HG02973 (cell line): Measurements from ENCODE around the gene GSDME.
"Not testable (repeated sequence)": the region's sequence is repeated elsewhere in the genome, so short reads cannot be mapped to it uniquely, and the experiment has no call there.

Experiments
- ATAC-seq: cut with Tn5 transposase; IDR thresholded peaks from one replicate; pipeline ENCODE4 v1.9.1; 2021; ENCODE audit warnings: moderate library complexity; ENCODE audit not compliant: unreplicated experiment

GSDME gene

DNA sequence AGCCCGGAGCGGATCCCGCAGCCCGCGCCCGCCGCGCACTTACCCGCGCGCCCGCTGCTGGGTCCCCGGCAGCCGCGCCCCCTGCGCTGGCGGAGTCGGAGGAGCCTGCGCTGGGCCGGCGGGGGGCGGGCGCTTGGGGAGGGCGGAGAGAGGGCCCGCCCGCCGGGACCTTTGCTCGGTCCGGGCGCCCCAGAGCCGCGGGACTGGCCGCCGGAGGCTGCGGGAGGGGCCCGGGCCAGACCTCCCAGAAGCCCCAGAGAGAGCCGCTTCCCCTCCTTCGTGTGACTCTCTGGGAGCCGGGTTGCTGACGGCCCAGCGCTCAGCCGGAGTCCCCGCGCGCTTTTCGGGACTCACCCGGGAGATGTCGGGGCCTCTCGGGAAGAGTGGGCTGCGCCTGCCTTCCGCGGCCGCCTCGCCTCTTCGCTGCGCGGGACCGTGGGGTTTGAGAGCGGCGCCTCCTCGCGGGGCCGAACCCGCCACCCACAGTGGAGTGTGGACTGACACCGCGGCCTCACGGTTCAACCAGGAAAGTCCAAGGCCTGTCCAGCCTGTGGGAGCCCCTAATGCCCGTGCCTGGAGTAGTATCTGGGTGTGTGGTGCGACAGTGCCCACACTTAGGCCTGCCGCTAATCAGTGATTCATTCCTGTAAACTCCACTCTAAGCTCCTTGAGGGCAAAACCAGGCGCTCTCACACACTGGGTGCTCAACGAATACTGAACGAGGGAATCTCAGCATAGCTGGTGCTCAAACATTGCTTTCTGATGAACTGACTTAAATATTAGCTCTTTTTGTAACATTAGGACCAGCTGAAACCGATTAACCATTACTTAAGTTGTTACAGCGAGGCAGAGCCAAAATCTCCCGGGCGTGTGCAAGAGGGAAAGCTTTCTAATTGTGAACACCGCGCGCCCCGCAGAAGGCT lies at the start of gene GSDME:
GSDME (minus strand) TSS at position 112 of the 923 bp plus-strand sequence. CDS start 7,690 bp downstream, outside the sequence.
- ATAC-seq = peak; percentile 45

DNA sequence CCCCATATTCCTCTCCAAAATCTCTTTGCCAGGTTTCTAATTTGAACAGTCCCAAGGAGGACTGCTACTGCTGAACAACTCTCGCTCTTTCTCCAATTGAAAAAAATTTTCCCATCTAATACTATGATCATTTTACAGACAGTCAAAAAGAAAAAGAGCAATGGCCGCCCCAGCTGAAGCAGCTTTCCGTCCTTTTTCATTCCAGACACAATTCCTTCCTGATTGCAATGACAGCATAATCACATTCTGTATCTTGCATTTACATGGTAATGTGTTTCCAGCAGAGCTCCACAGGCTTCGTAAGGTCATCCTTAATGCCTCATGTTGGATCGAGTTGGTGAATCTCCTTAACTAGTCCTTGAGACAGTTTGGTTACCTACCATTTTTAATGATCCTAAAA lies 45.0 kb upstream of the GSDME start:
- no peak for ATAC-seq

DNA sequence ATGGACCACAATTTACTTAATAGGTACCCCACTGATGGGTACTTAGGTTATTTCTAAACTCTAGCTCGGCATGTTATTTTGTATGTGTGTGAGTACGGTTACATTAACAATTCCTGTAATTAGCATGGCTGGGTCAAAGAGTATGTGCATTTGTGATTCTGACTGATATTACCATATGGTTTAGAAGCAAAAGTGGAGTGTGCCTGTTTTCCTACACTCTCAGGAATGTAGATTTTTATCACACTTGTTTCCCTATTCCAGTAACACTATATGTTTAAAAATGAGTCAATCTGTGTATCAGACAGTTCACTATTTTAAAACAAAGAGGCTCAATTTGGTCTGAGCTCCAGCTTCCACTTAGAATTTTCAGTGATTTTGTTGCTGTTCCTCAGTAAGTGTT lies 44.6 kb upstream of the GSDME start:
- ATAC-seq = no peak

DNA sequence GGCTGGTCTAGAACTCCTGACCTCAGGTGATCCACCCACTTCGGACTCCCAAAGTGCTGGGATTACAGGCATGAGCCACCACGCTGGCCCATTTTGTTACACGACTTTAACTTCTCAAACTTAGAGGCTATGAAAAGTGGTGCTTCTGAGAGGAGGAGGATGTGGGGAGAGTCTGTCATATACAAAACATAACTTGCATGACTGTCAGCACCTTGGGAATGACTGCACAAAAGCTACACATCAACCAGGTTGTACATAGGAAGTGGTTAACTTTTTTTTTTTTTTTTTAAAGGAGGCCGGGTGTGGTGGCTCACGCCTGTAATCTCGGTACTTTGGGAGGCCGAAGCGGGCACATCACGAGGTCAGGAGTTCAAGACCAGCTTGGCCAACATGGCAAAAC lies 43.4 kb upstream of the GSDME start:
- no peak for ATAC-seq

GRCh38 chr7:24800073-24800472 lies 42.8 kb upstream of the GSDME start:
- no peak for ATAC-seq

DNA sequence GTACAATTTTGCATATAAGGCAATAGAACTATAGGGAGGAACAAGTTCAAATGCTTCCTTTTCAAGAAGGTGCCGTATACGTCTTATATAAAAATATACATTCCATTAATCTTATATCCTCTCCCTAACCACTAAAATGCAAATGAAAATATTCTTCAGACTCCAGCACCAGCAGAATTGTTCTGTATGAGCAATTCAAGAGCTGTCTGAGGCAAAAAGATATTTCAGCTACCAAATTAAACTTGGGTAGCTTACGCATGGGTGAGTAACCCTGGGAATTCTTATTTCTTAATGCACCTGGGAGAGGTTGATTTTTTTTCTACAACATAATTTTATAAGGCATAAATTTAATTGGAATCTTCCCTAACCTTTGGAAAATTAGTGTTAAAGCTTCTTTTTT lies 42.2 kb upstream of the GSDME start:
- no peak for ATAC-seq

DNA sequence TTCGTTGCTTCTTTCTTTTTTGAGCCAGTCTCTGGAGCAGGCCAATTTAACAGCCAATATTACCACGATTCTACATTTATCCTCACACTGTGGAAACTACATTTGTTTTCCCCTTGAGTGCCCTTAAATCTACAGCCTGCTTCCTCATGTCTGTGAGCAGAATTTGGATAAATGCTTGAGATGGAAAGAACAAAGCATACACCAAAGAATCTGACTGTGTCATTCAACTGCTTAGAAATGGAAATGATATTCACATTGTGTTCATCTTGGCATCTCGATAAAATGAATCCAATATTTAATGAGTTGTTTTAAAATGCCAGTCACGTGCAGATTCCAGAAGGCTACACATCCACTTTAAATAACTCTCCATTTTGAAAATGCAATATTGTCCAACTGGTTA lies 41.0 kb upstream of the GSDME start:
- no peak for ATAC-seq

GRCh38 chr7:24797270-24797669 lies 40.0 kb upstream of the GSDME start:
- ATAC-seq = no peak

DNA sequence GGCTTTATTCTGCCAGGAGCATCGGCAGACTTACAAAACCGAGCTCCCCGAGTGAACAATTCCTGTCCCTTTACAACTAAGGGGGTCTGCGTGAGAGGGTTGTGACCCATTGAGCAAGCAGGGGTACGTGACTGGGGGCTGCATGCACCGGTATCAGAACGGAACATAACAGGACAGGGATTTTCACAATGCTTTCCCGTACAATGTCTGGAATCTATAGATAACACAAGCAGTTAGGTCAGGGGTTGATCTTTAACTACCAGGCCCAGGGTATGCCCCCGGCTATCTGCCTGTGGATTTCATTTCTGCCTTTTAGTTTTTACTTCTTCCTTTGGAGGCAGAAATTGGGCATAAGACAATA lies 38.1 kb upstream of the GSDME start:
- ATAC-seq = no peak

DNA sequence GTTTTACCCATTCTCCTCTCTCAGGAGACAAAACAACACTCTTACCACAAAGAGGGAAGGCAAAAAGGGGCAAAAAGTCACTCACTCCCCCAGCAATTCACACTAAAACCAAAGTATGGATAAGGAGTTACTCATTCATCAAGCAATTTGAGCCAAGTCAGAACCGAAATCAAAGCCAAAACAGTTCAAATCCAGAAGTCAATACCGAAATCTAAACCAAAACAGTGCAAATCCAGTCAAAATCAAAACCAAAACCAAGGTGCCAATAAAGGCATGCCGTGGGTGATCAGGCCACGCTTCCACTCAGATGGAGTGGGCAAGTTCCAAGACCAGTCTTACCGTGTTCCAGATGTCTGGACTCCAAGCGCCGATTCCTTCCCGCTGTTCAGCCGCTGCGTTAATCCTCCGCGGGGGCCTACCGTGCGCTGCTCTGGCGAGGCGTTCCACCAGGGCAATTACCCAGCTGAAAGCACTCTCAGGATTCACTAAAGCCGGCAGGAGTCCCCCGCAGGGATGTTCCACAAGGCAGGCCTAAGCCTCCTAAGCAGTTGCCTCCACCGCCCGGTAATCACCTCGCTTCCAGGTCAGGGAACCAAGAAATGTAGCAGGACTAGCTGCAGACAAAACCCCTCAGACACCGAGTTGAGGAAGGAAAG lies 37.6 kb upstream of the GSDME start:
- ATAC-seq = not testable (repeated sequence)

- no peak for ATAC-seq
Measured at GRCh38 chr7:24793982-24794648, 36.9 kb upstream of the GSDME start.

DNA sequence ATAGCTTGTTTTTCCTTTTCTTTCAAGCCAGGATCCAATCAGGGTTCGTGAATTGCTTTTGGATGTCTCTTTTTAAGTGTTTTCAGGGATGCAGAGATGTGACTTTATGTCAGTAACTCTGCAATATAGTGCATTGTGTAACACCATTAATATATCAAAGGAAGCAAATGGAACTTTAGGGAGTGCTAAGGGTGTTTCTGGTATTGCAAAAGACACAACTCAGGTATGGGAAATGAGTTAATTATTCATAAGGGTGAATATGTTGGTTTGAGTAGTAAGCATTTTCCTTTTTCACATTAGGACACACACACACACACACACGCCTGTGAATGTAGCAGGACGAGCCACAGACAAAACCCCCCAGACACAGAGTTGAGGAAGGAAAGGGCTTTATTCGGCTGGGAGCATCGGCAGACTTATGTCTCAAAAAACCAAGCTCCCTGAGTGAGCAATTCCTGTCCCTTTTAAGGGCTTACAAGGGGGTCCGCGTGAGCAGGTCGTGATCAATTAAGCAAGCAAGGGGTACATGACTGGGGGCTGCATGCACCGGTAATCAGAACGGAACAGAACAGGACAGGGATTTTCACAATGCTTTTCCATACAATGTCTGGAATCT lies 31.8 kb upstream of the GSDME start:
- ATAC-seq = no peak

DNA sequence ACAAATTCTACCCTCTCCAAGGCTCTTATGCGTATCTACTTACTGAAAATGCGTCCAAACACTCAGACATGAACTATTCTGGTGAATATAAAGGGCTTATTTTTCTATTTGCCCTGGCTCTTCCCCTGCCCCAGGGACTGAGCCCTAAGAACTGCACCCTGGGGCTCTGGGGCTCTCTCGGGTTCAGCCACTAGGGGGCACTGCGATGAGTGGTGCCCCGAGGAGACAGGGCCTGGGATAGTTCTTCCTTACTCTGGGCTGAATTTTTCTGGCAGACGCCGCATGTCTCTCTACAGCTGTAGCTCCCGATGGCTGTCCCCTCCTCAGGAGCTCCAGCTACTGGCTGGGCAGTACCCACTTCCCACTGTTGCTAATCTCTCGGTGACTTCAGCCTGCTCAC lies 30.8 kb upstream of the GSDME start:
- ATAC-seq = no peak

DNA sequence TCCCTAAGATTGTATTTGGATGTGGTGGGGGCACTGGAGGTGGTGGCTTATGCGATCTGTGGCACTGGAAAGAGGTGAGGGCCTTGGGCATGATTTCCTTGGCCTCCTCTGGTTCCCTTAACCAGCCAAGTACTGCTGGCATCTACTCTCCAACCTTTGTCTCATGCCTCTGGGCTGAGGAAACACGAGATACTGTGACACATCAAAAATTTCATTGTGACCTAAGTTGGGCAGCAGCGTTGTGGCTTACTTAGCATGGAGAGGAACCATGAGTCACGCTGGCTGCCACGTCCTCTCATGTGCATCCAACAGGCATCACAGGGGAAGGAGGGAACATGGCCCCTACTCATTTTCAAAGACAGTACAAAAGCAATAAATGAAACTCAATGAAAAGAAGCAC lies 29.7 kb upstream of the GSDME start:
- ATAC-seq = no peak

DNA sequence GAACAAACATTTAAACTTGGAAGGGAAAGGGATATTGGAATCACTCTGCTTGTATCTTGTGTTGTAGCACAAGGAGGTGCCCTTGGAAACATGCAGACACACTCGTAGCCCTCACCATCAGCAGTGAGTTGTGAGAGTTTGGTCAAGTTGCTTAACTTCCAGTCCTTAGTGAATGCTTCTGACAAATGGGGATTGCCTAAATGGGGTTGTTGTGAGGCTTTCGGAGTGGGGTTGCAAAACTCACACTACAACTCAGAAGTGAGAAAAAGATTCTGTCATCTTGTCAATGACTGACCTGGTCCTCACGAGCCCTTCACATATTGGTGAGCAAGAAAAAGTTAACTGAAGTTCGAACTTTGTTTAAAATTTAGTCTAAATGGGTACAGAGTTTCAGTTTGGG lies 29.0 kb upstream of the GSDME start:
- ATAC-seq = no peak

DNA sequence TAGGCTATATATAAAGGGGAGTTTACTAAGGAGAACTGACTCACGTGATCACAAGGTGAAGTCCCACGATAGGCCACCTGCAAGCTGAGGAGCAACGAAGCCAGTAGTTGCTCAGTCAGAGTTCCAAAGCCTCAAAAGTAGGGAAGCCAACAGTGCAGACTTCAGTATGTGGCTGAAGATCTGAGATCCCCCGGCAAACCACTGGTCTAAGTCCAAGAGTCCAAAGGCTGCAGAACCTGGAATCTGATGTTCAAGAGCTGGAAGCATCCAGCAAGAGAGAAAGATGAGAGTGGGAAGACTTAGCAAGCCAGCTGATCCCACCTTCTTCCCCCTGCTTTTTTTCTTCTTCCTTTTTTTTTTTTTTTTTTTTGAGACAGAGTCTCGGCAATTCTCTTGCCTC lies 27.0 kb upstream of the GSDME start:
- no peak for ATAC-seq

- no peak for ATAC-seq
Measured at GRCh38 chr7:24783698-24784097, 26.4 kb upstream of the GSDME start.

DNA sequence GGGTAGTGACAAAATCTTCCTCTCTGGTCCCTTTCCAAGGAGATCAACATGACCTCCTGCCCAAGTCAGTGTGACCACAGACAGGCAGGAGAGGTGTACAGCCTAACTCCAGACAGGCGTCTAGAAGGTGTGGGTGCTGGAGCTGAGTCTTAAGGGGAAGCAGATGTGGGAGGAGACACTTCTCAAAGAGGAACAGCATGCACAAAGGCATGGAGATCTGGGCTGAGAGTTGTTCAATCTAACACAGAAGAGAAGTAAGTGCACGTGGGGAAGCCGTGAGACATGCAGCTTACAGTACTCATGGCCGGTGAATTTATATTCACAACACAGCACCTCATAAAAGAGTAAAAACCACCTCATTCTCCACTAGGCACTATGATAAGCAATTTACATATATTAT lies 23.8 kb upstream of the GSDME start:
- ATAC-seq = no peak

- peak; percentile 10 for ATAC-seq
Measured at GRCh38 chr7:24779283-24779655, 22.0 kb upstream of the GSDME start.

GRCh38 chr7:24778543-24779282 lies 21.4 kb upstream of the GSDME start:
- ATAC-seq = peak; percentile 58

GRCh38 chr7:24777806-24778205 lies 20.5 kb upstream of the GSDME start:
- ATAC-seq = no peak
